SKM-1 treated with dmso at 0.1 percent for 144 hours (cell line): ENCODE data around the gene SFT2D3.
A peak's percentile ranks its signal among the peaks of the same experiment; 100 is the strongest.

Experiments
- DNase-seq: peaks from one replicate; lab custom pipeline; 2025; ENCODE audit not compliant: unreplicated experiment; lab: John Stamatoyannopoulos, UW

The SFT2D3 gene

GRCh38 chr2:127701193-127701650, at the start of gene SFT2D3:
SFT2D3 (plus strand) TSS chr2:127701497; CDS start chr2:127701529, 32 bp downstream.
- peak; percentile 91 for DNase-seq

GRCh38 chr2:127651971-127652550, 49.2 kb upstream of the SFT2D3 start:
- no peak for DNase-seq

- DNase-seq, result no peak
Observed at GRCh38 chr2:127652786-127653357, 48.4 kb upstream of the SFT2D3 start.

GRCh38 chr2:127653421-127654083, 47.7 kb upstream of the SFT2D3 start:
- DNase-seq, result no peak

GRCh38 chr2:127654084-127654837, 47.0 kb upstream of the SFT2D3 start:
- no peak for DNase-seq

- no peak for DNase-seq
Observed at GRCh38 chr2:127654838-127655175, 46.5 kb upstream of the SFT2D3 start.

- DNase-seq, result no peak
Observed at GRCh38 chr2:127655209-127656073, 45.9 kb upstream of the SFT2D3 start.

- no peak for DNase-seq
Observed at GRCh38 chr2:127656569-127657231, 44.6 kb upstream of the SFT2D3 start.

- no peak for DNase-seq
Observed at GRCh38 chr2:127657232-127657595, 44.1 kb upstream of the SFT2D3 start.

GRCh38 chr2:127658146-127658545, 43.2 kb upstream of the SFT2D3 start:
- no peak for DNase-seq

GRCh38 chr2:127658641-127659407, 42.5 kb upstream of the SFT2D3 start:
- DNase-seq, result no peak

- DNase-seq, result peak; percentile 57
Observed at GRCh38 chr2:127659408-127660290, 41.6 kb upstream of the SFT2D3 start.

GRCh38 chr2:127660291-127660578, 41.1 kb upstream of the SFT2D3 start:
- DNase-seq, result no peak

GRCh38 chr2:127661072-127661649, 40.1 kb upstream of the SFT2D3 start:
- DNase-seq, result no peak

GRCh38 chr2:127661949-127662510, 39.3 kb upstream of the SFT2D3 start:
- peak; percentile 3 for DNase-seq

- no peak for DNase-seq
Observed at GRCh38 chr2:127662937-127663565, 38.2 kb upstream of the SFT2D3 start.

- no peak for DNase-seq
Observed at GRCh38 chr2:127663566-127664064, 37.7 kb upstream of the SFT2D3 start.
